ENCODE results near the gene MAP3K3. TPM values are rescaled to one million over a fixed set of nuclear protein-coding genes. Genes with fewer than 3 reads are reported as not detected.

Gene MAP3K3
- polyA plus RNA-seq, 1 experiment = 15.3 TPM

- Histone ChIP-seq H3K9me3 (ENCODE audit: control insufficient read depth, insufficient read depth, low read length) (no peaks in the 10 kb centered on the region; the same call in 1 of the 2 replicates), H3K27ac (ENCODE audit: low read depth, low read length) (no peak overlapping the region), H3K27me3 (ENCODE audit: control insufficient read depth, insufficient read depth, low read length) (no peaks in the 10 kb centered on the region), H3K4me3 (ENCODE audit: low read depth, low read length) (no peak overlapping the region)
- ChIA-PET POLR2A (no interaction called here), CTCF (no interaction called here)
- DNase-seq (ENCODE audit: low read depth, low spot score) = no peak
- TF ChIP-seq CTCF (IDR thresholded peaks at IDR 0.05; ENCODE audit: low read depth, low read length) = no peak
These were observed 82.0 kb downstream of the MAP3K3 start for GRCh38 chr17:63704259-63704576.

GRCh38 chr17:63704836-63705235 is 82.6 kb downstream of the MAP3K3 start:
- no peak overlapping the region for H3K27ac ChIP-seq (ENCODE audit: low read depth, low read length)
- no peak for DNase-seq (ENCODE audit: low read depth, low spot score)
- no peaks in the 10 kb centered on the region for H3K27me3 ChIP-seq (ENCODE audit: control insufficient read depth, insufficient read depth, low read length)
- no peak for TF ChIP-seq CTCF (IDR thresholded peaks at IDR 0.05; ENCODE audit: low read depth, low read length)
- ChIA-PET POLR2A (no interaction called here), CTCF (no interaction called here)
- no peak overlapping the region for H3K4me3 ChIP-seq (ENCODE audit: low read depth, low read length)
- no peaks in the 10 kb centered on the region; the same call in 1 of the 2 replicates for H3K9me3 ChIP-seq (ENCODE audit: control insufficient read depth, insufficient read depth, low read length)

GRCh38 chr17:63705657-63706056 is 83.4 kb downstream of the MAP3K3 start:
- TF ChIP-seq CTCF (IDR thresholded peaks at IDR 0.05; ENCODE audit: low read depth, low read length) = no peak
- H3K27me3 ChIP-seq (ENCODE audit: control insufficient read depth, insufficient read depth, low read length) = no peaks in the 10 kb centered on the region
- ChIA-PET POLR2A (interaction anchor here (0.6 kb wide), 1 partner anchor 104 kb away, joined by 7 read pairs; no protein-coding TSS in a partner anchor), CTCF (no interaction called here)
- no peak for DNase-seq (ENCODE audit: low read depth, low spot score)
- H3K27ac ChIP-seq (ENCODE audit: low read depth, low read length) = no peak overlapping the region
- H3K4me3 ChIP-seq (ENCODE audit: low read depth, low read length) = no peak overlapping the region
- H3K9me3 ChIP-seq (ENCODE audit: control insufficient read depth, insufficient read depth, low read length) = no peaks in the 10 kb centered on the region; the same call in 1 of the 2 replicates

GRCh38 chr17:63706336-63707082 is 84.3 kb downstream of the MAP3K3 start:
- no peaks in the 10 kb centered on the region; the same call in 1 of the 2 replicates for H3K9me3 ChIP-seq (ENCODE audit: control insufficient read depth, insufficient read depth, low read length)
- DNase-seq (ENCODE audit: low read depth, low spot score) = no peak
- CTCF ChIA-PET = no interaction called here
- no peak overlapping the region for H3K4me3 ChIP-seq (ENCODE audit: low read depth, low read length)
- no peak for TF ChIP-seq CTCF (IDR thresholded peaks at IDR 0.05; ENCODE audit: low read depth, low read length)
- no peak overlapping the region for H3K27ac ChIP-seq (ENCODE audit: low read depth, low read length)
- no peaks in the 10 kb centered on the region for H3K27me3 ChIP-seq (ENCODE audit: control insufficient read depth, insufficient read depth, low read length)
- POLR2A ChIA-PET = no interaction called here

GRCh38 chr17:63707151-63707550 is 84.9 kb downstream of the MAP3K3 start:
- no peak overlapping the region for H3K4me3 ChIP-seq (ENCODE audit: low read depth, low read length)
- no peak overlapping the region for H3K27ac ChIP-seq (ENCODE audit: low read depth, low read length)
- no peak for TF ChIP-seq CTCF (IDR thresholded peaks at IDR 0.05; ENCODE audit: low read depth, low read length)
- no peaks in the 10 kb centered on the region for H3K27me3 ChIP-seq (ENCODE audit: control insufficient read depth, insufficient read depth, low read length)
- no peaks in the 10 kb centered on the region for H3K9me3 ChIP-seq (ENCODE audit: control insufficient read depth, insufficient read depth, low read length)
- ChIA-PET POLR2A (no interaction called here), CTCF (interaction anchor here (0.6 kb wide), 1 partner anchor 56 kb away, joined by 4 read pairs; no protein-coding TSS in a partner anchor)
- DNase-seq (ENCODE audit: low read depth, low spot score) = no peak
